Stimulated activated CD8-positive, alpha-beta memory T cell treated with anti-CD3 and anti-CD28 coated beads, Interleukin-2, amount 100 ng/mL, for 48 hours (primary cell): Measurements from ENCODE around the gene MAD1L1.

Experiments
- DNase-seq, 2 donors: peaks; one replicate each; pipeline ENCODE4 v3.0.0-alpha.2; 2020; ENCODE audit warnings: low read depth in 2 of 2

MAD1L1 gene

DNA sequence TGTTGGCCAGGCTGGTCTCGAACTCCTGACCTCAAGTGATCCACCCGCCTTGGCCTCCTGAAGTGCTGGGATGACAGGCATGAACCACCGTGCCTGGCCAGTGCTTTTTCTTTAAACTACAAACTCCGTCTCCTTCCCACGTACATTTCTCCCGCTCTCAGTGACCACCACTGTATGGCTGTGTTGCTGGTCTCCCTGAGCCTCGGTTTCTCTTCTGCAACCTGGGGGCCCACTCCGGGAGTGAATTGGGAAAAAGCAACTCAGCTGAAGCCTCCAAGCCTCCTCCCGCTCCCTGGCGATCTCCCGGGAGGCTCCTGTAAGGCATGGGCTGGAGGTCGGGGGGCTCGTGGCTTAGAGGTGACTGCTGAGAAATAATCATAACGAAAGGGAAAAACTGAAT is 426.4 kb downstream of the MAD1L1 start:
- DNase-seq, result no peak

DNA sequence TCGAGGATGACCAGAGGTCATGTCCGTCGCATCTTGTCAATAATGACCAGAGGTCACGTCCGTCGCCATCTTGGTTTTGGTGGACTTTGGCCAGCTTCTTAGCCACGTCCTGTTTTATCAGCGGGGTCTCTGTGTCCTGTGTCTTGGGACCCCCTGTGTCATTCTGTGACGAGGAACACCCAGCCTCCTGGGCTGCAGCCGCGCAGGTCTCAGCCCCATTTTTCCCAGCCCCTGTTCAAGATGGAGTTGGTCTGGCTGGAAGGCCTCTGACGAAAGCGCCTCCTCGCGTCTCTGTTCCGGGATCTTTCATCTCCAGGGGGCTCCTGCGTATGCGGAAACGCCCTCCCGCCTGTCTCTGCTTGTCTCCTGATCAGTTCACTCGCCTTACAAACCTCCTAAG is 428.4 kb downstream of the MAD1L1 start:
- no peak for DNase-seq

DNA sequence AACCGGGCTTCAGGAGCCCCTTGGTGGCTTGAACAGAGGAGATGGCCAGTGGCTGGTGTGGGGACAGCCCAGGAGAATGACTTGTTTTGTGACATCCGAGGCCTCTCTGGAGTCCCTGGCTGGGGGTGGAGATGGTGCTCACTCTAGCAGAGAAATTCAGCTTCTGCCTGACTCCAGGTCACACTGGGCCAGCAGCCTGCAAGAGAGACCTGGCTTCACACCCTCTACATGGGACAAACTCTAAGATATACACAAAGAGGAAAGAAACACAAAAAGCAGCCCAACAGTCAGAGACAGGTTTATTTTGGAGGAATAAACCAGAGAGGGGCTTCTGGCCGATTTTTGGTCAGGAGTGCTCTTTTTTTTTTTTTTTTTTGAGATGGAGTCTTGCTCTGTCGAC is 429.8 kb downstream of the MAD1L1 start:
- DNase-seq, result no peak

DNA sequence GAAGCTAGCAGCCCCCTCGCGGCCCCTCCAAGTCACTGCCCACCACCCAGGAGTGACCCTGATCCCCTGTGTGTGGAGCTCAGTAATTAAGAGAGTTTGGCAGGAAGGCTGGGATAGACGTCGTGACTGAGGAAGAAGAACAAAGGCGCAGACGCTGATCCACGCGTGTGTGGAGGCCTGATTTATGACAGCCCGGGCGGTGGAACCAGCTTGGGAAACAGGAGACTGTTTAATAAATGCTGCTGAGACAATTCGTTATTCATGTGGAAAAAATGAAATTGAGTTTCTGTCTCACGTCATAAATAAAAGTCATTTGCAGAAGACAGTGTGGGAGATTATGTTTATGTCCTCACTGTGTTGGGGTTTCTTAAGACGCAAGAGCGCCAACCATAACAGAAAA is 431.8 kb downstream of the MAD1L1 start:
- no peak for DNase-seq

DNA sequence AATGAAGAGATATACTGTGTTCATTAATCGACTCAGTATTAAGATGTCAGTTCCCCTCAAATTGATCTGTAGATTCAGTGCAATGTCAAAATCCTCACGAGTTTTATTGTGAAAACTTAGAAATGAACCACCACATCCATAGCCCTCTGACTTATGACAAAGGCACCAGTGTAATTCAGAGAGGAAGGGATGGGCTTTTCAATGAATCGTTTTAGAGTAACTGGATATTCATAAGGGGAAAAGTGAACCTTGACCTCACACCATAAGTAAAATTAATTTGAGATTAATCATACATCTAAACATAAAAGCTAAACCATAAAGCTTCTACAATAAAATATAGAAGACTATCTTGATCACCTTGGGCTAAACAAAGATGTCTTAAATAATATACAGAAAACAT is 434.6 kb downstream of the MAD1L1 start:
- no peak for DNase-seq

DNA sequence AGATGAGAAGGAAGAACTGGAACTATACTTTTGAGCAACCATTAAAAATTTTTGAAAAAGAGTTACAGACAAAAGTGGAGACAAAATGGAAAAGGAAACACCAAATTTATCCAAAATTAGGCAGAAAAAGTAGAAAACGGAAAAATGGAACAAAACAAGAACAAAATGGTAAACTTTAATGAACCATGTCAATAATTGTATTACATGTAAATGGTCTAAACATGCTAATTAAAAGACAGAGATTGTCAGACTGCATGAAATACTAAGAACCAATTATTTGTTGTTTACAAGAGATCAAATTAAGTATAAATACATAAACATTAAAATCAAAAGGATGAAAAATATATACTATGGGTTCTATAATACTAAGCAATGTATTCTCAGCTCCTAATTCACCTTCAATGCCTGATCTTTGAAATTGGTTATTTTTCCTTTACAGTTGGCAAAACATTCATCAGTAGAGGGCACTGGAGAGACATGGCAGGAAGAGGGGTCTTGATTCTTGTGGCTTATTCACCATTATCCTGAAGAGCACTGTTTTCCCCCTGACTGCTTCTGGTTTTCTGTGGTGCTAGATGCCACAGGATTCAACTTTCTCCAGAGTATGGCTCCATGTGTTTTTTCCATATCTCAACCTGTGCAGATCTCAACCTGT is 437.7 kb downstream of the MAD1L1 start:
- no peak for DNase-seq

DNA sequence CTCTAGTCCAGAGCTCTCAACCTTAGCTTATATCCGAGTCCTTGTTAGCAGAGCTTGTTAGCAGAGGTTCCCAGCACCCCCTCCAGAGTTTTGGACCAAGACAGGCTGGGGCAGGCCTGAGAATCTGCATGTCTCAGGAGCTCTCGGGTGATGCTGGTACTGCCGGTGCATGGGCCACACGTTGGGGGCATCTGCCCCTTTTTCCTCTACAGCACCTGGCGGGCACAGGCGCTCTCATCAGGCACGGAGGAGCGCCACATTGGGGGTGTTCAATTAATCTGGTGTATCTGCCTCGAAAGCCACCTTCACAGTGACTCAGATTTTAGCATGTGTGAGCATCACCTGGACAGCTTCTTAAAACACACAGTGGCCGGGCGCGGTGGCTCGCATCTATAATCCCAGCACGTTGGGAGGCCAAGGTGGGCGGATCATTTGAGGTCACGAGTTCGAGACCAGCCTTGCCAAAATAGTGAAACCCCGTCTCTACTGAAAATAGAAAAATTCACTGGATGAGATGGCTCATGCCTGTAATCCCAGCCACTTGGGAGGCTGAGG is 445.0 kb downstream of the MAD1L1 start:
- DNase-seq, result no peak

DNA sequence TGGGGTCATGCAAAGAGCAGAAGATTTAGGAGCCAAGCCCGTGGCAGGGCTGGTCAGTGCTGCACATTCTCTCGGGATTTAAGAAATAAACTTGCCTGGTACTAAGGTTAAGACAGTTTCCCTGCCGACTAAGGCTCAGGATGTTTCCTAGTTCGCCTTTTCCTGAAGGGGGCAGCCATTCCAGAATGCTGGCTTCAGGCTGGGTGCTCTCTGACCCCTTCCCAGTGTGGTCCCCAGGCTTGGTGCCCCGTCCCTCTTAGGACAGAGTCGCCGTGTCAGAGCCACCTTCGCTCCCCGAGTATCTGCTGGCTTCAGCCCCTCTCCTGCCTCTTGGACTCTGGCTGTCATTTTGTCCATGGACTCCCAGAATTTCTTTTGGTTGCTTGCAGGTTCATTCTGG is 445.5 kb downstream of the MAD1L1 start:
- no peak for DNase-seq

DNA sequence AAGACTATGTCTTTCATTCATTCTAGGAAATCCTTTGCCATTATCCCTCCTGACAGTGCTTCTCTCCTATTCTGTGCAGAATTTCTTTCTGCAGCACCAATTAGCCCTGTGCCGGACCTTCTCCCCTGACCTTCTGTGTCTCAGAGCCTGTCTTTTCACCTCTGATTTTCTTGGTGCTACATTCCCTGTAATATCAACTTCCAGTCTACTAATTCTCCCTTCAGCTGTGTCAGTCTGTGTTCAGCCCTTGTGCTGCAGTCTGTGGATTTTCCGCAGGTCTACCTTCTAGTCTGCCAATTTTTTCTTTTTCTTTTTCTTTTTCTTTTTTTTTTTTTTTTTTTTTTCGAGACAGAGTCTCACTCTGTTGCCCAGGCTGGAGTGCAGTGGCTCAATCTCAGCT is 446.9 kb downstream of the MAD1L1 start:
- no peak for DNase-seq

DNA sequence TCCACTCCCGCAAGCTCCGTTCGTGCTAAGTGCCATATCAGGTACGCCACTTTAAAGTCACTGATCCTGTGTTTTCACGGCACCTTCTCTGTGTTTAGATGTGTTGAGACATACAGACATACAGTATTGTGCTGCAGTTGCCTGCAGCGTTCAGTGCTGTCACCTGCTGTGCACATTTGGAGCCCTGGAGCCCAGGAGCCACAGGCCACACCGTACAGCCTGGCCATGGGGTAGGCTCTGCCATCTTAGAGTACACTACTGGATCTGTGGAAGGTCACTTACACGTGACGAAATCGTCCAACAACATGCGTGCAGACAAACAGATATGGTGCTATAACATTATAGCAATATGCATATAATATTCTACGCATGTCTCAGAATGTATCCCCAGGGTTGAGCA is 451.4 kb downstream of the MAD1L1 start:
- DNase-seq, result no peak

DNA sequence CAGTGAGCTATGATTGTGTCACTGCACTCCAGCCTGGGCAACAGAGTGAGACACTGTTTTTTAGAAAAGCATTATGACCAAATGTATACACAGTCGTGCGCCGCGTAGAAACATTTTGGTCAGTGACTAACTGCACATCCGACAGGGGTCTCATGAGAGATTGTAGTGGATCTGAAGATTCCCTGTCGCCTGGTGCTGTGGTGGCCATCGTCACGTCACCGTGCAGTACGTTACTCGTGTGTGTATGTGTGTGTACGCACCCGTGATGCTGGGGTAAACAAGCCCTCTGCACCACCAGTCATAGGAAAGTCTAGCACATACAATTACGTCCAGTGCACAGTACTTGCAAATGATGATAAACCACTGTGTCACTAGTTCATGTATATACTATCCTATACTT is 453.3 kb downstream of the MAD1L1 start:
- DNase-seq, result no peak

DNA sequence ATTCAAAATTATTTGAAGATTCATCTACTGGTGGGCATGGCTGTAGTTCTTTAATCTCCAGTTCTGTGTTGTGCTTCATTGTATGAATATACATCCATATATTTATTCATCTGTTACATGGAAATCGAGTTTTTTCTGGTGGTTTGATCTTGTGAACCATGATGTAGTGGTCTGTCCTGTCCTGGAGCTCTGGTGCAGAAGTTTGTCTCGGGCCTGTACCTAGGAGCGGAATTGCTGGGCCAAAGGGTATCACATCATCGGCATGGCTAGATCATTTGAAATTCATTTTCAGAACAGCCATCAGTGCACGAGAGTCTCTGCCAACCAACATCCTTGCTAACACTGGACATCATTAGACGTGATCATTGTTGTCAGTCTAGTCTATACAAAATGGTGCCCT is 455.6 kb downstream of the MAD1L1 start:
- DNase-seq, result no peak

DNA sequence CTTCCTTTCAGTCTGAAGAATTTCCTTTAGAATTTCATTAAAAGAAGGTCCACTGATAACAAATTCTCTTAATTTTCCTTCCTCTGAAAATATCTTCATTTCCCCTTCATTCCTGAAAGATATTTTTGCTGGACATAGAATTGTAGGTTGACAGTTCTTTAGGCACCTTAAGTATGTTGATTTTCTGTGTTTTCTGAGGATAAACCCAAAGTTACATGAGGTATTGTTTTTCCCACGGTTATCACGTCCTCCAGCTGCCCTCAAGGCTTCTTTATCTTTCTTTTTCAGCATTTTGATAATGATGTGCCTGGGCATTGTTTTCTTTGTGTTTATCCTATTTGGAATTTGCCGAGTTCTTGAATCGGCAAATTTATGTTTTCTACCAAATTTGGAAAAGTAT is 457.4 kb downstream of the MAD1L1 start:
- no peak for DNase-seq

DNA sequence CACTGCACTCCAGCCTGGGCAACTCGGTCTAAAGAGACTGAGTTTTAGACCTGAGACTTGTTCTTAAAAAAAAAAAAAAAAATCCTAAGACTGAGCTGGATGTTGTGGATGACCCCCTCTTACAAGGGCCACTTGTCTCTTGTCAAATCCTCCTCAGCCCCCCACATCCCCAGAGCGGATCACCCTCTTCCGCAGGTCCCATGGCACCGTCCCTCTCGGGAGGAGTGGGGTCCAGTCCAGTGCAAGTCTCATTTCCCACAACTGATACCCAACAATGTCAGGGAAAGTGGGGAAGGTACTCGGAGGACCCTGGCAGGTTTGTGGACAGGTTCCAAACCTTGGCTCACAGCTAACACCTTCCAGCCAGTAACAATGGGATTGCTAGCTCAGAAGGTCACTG is 462.4 kb downstream of the MAD1L1 start:
- DNase-seq, result no peak

DNA sequence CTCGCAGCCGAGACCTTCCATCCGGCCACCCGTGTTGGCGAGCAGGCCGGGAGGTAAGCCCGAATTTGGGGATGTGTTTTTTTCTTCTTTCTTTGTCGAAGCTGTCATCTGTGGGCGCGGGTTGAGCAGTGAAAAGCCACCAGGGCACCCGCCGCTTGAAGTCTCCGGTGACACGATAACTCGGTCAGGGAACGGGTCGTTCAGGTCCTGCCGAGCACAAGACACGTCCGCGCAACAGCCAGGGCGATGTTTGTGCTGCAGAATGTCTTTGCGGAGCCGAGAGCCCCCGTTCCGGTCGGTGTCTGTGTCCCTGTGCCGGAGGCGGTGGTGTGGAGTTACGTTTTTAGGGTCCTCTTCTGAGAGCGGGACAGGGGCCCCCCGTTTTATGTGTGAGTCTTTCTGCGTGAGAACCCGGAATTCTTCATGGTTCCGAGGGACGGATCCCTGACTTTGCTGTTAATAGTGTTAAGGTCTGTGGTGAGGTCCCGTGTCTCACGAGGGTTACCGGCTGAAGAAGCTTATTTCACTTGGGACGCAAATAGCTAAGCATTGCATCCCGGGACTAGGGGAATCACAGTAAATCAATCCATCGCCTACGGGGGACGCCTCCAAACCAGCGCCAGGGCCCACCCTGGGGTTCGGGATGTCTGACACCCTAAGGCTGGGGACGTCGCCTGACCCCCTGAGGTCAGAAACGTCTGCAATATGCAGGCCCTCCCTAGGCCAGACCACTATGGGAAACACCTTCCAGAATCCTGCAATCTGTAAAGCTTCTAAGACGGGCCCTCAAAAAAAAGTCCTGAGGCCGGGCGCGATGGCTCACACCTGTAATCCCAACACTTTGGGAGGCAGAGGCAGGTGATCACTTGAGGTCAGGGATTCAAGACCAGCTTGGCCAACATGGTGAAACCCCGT is 463.2 kb downstream of the MAD1L1 start:
- DNase-seq, result no peak

DNA sequence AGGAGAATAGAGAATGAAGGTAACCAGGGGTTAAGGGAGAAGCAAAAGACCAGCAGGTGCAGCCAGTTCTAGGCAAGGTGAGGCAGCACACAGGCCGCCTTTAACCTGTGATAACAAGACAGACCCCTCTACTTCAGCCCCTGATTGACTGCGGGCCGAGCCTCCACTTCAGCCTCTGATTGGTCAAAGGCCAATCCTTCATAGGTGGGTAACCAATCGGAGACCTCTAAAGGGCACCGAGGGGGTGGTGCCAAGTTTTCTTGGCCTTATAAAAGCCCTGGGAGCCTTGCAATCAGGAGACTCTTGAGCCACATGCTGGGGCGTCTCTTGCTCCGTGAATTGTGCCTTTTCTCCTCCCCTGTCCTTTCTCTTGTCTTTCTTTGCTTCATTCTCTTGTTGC is 463.9 kb downstream of the MAD1L1 start:
- no peak for DNase-seq

DNA sequence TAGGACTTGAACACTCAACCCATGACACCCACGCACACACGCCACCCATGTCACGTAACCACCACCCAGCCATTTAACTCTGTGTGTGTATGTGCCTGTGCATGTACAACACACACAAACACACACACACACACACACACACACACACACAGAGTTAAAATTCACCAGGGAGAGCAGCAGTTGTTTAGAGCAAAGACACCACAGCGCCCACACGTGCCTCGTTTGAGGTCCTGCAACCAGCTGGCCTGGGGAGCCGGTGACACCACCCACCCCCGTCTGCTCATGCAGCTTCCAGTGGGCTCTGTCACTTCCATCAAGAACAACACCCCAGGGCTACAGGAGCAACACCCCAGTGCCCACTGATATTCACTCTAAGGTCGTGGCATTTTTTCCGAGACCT is 465.2 kb downstream of the MAD1L1 start:
- DNase-seq, result no peak
